H7 (cell line): ENCODE data around the gene MTARC1. TPM values are rescaled to one million over a fixed set of nuclear protein-coding genes. Genes with fewer than 3 reads are reported as not detected.

Source experiments
- DNase-seq: peaks from one replicate; pipeline ENCODE4 v3.0.0; 2012
- H3K27me3 ChIP-seq: 2 replicates; pipeline ENCODE4 v1.6.0; 2011; ENCODE audit warnings: mild to moderate bottlenecking, low read length; ENCODE audit not compliant: control insufficient read depth, insufficient read depth
- H3K36me3 ChIP-seq: replicated peaks from 2 replicates; pipeline ENCODE4 v1.5.1; 2011; ENCODE audit warnings: low read length; ENCODE audit not compliant: control insufficient read depth, insufficient read depth
- H3K4me3 ChIP-seq: 2 replicates; pipeline ENCODE4 v1.5.1; 2011; ENCODE audit warnings: low read depth, mild to moderate bottlenecking, control low read depth, low read length, moderate library complexity; ENCODE audit not compliant: insufficient read depth
- total RNA-seq: library from RNA; depleted of rRNA; stranded (reverse); fragments of >200 nt; shearing (Covaris generic); gene quantifications from 2 replicates; pipeline ENCODE4 v1.2.3, GENCODE V29; 2014; rRNA removed

The MTARC1 gene
- total RNA-seq, 1 experiment from 2014 or later = 31.2 TPM

DNA sequence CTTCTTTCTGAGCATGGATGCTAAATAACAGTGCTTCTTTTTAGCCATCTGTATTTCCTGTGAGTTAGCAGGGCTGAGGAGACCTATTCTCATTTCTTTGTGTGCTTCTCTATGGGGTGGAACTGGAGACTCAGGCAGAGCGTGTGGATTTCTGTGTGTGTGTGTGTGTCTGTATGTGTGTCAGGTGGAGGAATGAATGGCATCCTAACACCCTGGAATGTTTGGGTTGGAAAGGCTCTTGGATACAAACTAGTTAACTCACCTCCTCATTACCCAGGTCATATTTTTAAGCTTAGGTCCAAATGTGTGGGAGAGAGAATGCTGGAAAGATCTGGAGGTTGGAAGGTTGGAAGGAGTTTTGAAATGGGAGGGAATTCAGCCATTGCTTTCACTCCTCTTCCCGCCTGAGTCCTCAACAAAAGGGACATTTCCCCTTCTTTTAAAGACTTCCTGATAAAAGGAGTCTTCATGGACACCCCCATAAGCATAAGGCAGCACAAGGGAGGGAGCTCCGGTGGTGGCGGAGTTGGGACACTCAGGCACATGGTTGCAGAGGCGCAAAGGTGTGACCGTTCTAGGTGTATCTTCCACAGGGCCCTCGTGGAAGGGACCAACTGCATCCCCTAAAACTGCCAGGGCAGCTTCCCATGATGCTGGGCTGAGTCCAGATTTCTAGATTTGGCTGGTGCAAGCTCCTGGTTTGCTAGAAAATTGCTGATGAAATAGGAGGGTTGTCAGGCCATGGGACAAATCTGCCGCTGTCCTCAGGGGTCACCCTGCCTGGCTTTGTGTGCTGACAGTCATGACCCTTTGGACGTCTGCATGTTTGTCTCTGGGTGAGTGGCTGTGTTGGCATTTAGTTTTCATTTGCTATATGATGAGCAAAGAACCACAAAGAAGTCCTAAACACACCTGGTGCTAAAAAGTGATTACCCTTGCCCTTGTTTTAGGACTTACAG is 37.6 kb downstream of the MTARC1 start:
- DNase-seq = no peak

GRCh38 chr1:220825819-220826551 is 39.3 kb downstream of the MTARC1 start:
- no peak for DNase-seq
- Histone ChIP-seq H3K27me3 (no peaks in the 10 kb centered on the region), H3K4me3 (no peak overlapping the region), H3K36me3 (no peaks in the 10 kb centered on the region)

More for the DNA sequence above, 37.6 kb downstream of the MTARC1 start:
- Histone ChIP-seq H3K27me3 (no peaks in the 10 kb centered on the region), H3K36me3 (no peaks in the 10 kb centered on the region), H3K4me3 (no peak overlapping the region)

DNA sequence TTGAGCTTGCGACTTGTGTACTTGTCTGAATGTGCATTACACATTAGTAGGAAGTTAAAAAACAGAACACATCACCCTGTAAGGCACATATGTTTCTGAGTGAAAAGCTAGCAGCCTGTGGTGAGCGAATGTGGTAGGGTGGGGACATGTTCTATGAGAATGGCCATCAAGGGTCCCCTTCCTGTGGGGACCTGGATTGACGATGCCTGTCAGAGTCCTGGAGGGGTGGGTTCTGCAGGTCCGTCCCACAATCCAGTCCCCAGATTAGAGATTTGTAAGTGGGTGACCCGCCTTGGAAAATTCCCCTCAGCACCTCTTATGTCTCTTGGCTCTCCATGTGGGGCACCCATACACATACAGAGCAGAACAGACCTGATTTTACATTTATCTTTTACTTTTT is 40.0 kb downstream of the MTARC1 start:
- Histone ChIP-seq H3K27me3 (no peaks in the 10 kb centered on the region), H3K4me3 (no peak overlapping the region), H3K36me3 (no peaks in the 10 kb centered on the region)
- DNase-seq = no peak

GRCh38 chr1:220827445-220828178 is 40.9 kb downstream of the MTARC1 start:
- no peak overlapping the region for H3K4me3 ChIP-seq
- no peaks in the 10 kb centered on the region for H3K27me3 ChIP-seq
- H3K36me3 ChIP-seq = no peaks in the 10 kb centered on the region
- DNase-seq = no peak

- no peak for DNase-seq
- Histone ChIP-seq H3K27me3 (no peaks in the 10 kb centered on the region), H3K4me3 (no peak overlapping the region), H3K36me3 (no peaks in the 10 kb centered on the region)
These were observed 41.4 kb downstream of the MTARC1 start for GRCh38 chr1:220828179-220828490.

DNA sequence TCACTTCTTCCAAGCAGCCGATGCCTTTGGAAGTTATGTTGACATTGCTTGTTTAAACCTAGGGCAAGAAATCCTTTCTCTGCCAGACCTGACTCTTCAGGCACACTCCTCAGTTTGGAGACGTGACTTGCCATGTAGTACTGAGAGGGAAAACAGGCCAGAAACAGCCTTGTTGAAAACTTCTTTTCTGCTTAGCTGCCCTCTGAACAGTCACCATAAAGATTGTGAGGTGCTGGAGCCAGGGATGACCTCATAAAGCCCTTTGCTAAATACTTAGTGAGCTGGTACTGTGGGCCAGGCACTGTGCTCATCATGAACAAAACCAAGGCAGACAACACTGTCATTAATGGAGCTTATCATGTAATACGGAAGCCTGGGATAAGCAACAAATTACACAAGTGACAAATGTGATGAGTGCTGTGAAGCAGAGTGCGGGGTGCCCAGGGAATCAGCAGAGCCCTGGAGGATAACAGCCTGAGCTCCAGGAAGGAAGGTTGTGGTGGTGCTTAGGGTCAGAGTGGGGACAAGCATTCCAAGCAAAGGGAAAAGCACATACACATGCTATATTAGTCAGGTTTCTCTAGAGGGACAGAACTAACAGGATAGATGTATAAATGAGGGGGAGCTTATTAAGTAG is 42.4 kb downstream of the MTARC1 start:
- Histone ChIP-seq H3K27me3 (no peaks in the 10 kb centered on the region), H3K36me3 (no peaks in the 10 kb centered on the region), H3K4me3 (no peak overlapping the region)
- no peak for DNase-seq

- DNase-seq = no peak
- Histone ChIP-seq H3K36me3 (no peaks in the 10 kb centered on the region), H3K27me3 (no peaks in the 10 kb centered on the region), H3K4me3 (no peak overlapping the region)
These were observed 46.7 kb downstream of the MTARC1 start for GRCh38 chr1:220833436-220833835.

DNA sequence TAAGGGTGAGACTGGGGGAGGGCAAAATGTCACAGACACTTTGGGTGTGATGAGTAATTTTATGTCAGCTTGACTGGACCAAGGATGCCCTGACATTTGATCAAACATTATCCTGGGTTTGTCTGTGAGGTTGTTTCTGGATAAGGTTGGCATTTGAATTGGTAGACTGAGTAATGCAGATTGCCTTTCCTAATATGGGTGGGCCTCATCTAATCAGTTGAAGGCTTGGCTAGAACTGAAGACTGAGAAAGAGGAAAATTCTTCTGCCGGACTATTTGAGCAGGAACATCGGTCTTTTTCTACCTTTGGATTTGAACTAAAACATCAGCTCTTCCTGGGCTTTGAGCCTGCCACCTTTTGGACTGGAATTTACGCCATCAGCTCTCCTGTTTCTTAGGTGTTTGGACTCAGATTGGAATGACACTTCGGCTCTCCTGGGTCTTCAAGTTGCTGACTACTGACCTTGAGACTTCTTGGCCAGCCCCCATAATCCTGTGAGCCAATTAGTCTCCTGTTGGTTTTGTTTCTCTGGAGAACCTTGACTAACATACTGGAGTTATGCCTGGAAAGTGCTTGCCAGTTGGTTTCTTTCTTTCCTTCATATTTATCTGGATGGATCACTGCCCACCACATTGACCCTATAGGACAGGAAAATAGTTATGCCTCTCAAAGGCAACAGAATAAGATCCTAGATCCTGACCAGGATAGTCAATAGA is 47.6 kb downstream of the MTARC1 start:
- H3K27me3 ChIP-seq = no peaks in the 10 kb centered on the region

More for the DNA sequence above, 47.6 kb downstream of the MTARC1 start:
- no peak for DNase-seq
- no peaks in the 10 kb centered on the region for H3K36me3 ChIP-seq
- no peak overlapping the region for H3K4me3 ChIP-seq

Other genes starting within 250 kb of the MTARC1 start
- 4.2 and 5.8 TPM in 2 replicates for gene C1orf115, start 96.5 kb upstream of the MTARC1 start, total RNA-seq
- 12.2 and 13.0 TPM in 2 replicates for gene MTARC2, start 38.6 kb upstream of the MTARC1 start, total RNA-seq
- 0.21 TPM in 1 of 2 replicates, not detected in the other for gene HLX, start 92.5 kb downstream of the MTARC1 start, total RNA-seq